CD4-positive, alpha-beta T cell treated with Interleukin-1 beta for 1 hour (primary cell): ENCODE results near the gene ATP2A3.

Experiments used
- DNase-seq, 2 donors: peaks; one replicate each; pipeline ENCODE4 v3.0.0-alpha.2; 2020 to 2022

Gene ATP2A3

GRCh38 chr17:3972281-3972731 is 8.1 kb upstream of the ATP2A3 start:
- no peak for DNase-seq

GRCh38 chr17:3970668-3971067 is 6.4 kb upstream of the ATP2A3 start:
- no peak for DNase-seq

GRCh38 chr17:3969963-3970362 is 5.7 kb upstream of the ATP2A3 start:
- no peak for DNase-seq

GRCh38 chr17:3968886-3969524 is 4.8 kb upstream of the ATP2A3 start:
- DNase-seq: no peak

- DNase-seq: no peak
These were observed 3.8 kb upstream of the ATP2A3 start for GRCh38 chr17:3968015-3968414.

GRCh38 chr17:3966720-3967363 is 2.6 kb upstream of the ATP2A3 start:
- peak in 1 of 2 donors; percentile 38 for DNase-seq

GRCh38 chr17:3965118-3965800 is 1.0 kb upstream of the ATP2A3 start:
- peak; percentile 69 to 73 for DNase-seq

GRCh38 chr17:3963237-3964201 is 718 bp downstream of the ATP2A3 start:
- peak; percentile 73 to 79 for DNase-seq

- DNase-seq: no peak
These were observed 1.3 kb downstream of the ATP2A3 start for GRCh38 chr17:3962965-3963236.

GRCh38 chr17:3962217-3962964 is 1.8 kb downstream of the ATP2A3 start:
- no peak for DNase-seq

GRCh38 chr17:3961564-3962047 is 2.6 kb downstream of the ATP2A3 start:
- peak; percentile 22 to 77 for DNase-seq

- peak in 1 of 2 donors; percentile 63 for DNase-seq
These were observed 3.5 kb downstream of the ATP2A3 start for GRCh38 chr17:3960764-3961163.

GRCh38 chr17:3959921-3960601 is 4.2 kb downstream of the ATP2A3 start:
- no peak for DNase-seq

- DNase-seq: no peak
These were observed 4.8 kb downstream of the ATP2A3 start for GRCh38 chr17:3959295-3959899.

- no peak for DNase-seq
These were observed 6.3 kb downstream of the ATP2A3 start for GRCh38 chr17:3957735-3958599.

- no peak for DNase-seq
These were observed 7.3 kb downstream of the ATP2A3 start for GRCh38 chr17:3956983-3957382.

- no peak for DNase-seq
These were observed 7.8 kb downstream of the ATP2A3 start for GRCh38 chr17:3956327-3956957.

- no peak for DNase-seq
These were observed 8.6 kb downstream of the ATP2A3 start for GRCh38 chr17:3955673-3955988.

- DNase-seq: no peak
These were observed 9.1 kb downstream of the ATP2A3 start for GRCh38 chr17:3954976-3955672.
